ENCODE measurements around the gene SLC48A1. TPM values are rescaled to one million over a fixed set of nuclear protein-coding genes. Genes with fewer than 3 reads are reported as not detected.

SLC48A1 gene
- total RNA-seq, 3 donors from 2014 or later (not counting 1 experiment from before 2014, with no cell fraction given) = 2.0 to 4.4 (median 3.4) TPM

GRCh38 chr12:47801170-47801903 is 28.3 kb downstream of the SLC48A1 start:
- Histone ChIP-seq H3K9me3 (ENCODE audit: control insufficient read depth, insufficient read depth, low read length) (no peaks in the 10 kb centered on the region), H3K27ac (ENCODE audit: low read length) (no peak overlapping the region), H3K4me3 (ENCODE audit: low read length) (no peak overlapping the region), H3K36me3 (ENCODE audit: control insufficient read depth, insufficient read depth, low read length) (peaks cover 32% of the 10 kb centered on the region), H3K4me1 (ENCODE audit: control insufficient read depth, insufficient read depth, low read length) (peaks cover 81% of the 10 kb centered on the region), H3K27me3 (ENCODE audit: control insufficient read depth, insufficient read depth, low read length) (no peaks in the 10 kb centered on the region)
- intact Hi-C loops (cut with micrococcal nuclease) = no loop called here
- H3K4me1 Mint-ChIP-seq = peaks cover 66 to 78% of the 10 kb centered on the region in 2 donors
- peak in 2 of 3 donors; percentile 46 to 59 for ATAC-seq
- H3K27me3 Mint-ChIP-seq (ENCODE audit: low read depth in 2 of 2) = no peaks in the 10 kb centered on the region
- no peak for TF ChIP-seq CTCF (IDR thresholded peaks at IDR 0.05)
- peak overlapping the region; percentile 72 for H3K4me3 Mint-ChIP-seq
- no peaks in the 10 kb centered on the region for H3K36me3 Mint-ChIP-seq
- 46% methylated on average over 7 of the region's 7 CpGs for WGBS (ENCODE audit: insufficient coverage)
- DNase-seq = peak in 1 of 2 donors; percentile 17
- H3K9me3 Mint-ChIP-seq = no peaks in the 10 kb centered on the region
- peak overlapping the region; percentile 91 to 92 for H3K27ac Mint-ChIP-seq

- H3K27me3 ChIP-seq (ENCODE audit: control insufficient read depth, insufficient read depth, low read length) = no peaks in the 10 kb centered on the region
- Mint-ChIP-seq H3K4me3 (peak overlapping the region; percentile 72), H3K27me3 (ENCODE audit: low read depth in 2 of 2) (no peaks in the 10 kb centered on the region), H3K27ac (peak overlapping the region; percentile 91 to 92), H3K36me3 (no peaks in the 10 kb centered on the region), H3K4me1 (peaks cover 66 to 82% of the 10 kb centered on the region in 2 donors), H3K9me3 (no peaks in the 10 kb centered on the region)
- 62% methylated on average over 8 of the region's 9 CpGs for WGBS (ENCODE audit: insufficient coverage)
- TF ChIP-seq CTCF (IDR thresholded peaks at IDR 0.05) = no peak
- H3K9me3 ChIP-seq (ENCODE audit: control insufficient read depth, insufficient read depth, low read length) = no peaks in the 10 kb centered on the region
- H3K36me3 ChIP-seq (ENCODE audit: control insufficient read depth, insufficient read depth, low read length) = peaks cover 28% of the 10 kb centered on the region
- ATAC-seq (no peak), DNase-seq (no peak)
- intact Hi-C loops (cut with micrococcal nuclease) = no loop called here
- H3K4me3 ChIP-seq (ENCODE audit: low read length) = no peak overlapping the region
- peaks cover 87% of the 10 kb centered on the region for H3K4me1 ChIP-seq (ENCODE audit: control insufficient read depth, insufficient read depth, low read length)
- no peak overlapping the region for H3K27ac ChIP-seq (ENCODE audit: low read length)
Measured at GRCh38 chr12:47801904-47802246, 28.8 kb downstream of the SLC48A1 start.

- Histone ChIP-seq H3K36me3 (ENCODE audit: control insufficient read depth, insufficient read depth, low read length) (peaks cover 24% of the 10 kb centered on the region), H3K4me3 (ENCODE audit: low read length) (no peak overlapping the region), H3K4me1 (ENCODE audit: control insufficient read depth, insufficient read depth, low read length) (peaks cover 91% of the 10 kb centered on the region), H3K27me3 (ENCODE audit: control insufficient read depth, insufficient read depth, low read length) (no peaks in the 10 kb centered on the region), H3K27ac (ENCODE audit: low read length) (no peak overlapping the region), H3K9me3 (ENCODE audit: control insufficient read depth, insufficient read depth, low read length) (no peaks in the 10 kb centered on the region)
- Mint-ChIP-seq H3K9me3 (no peaks in the 10 kb centered on the region), H3K36me3 (no peaks in the 10 kb centered on the region), H3K4me1 (peaks cover 71 to 87% of the 10 kb centered on the region in 2 donors), H3K4me3 (peak overlapping the region; percentile 72), H3K27ac (peak overlapping the region; percentile 91 to 92), H3K27me3 (ENCODE audit: low read depth in 2 of 2) (no peaks in the 10 kb centered on the region)
- 30% methylated on average over 5 of the region's 5 CpGs for WGBS (ENCODE audit: insufficient coverage)
- peak; percentile 24 for TF ChIP-seq CTCF (IDR thresholded peaks at IDR 0.05)
- intact Hi-C loops (cut with micrococcal nuclease) = no loop called here
- ATAC-seq (peak in 2 of 3 donors; percentile 22 to 42), DNase-seq (peak in 1 of 2 donors; percentile 51)
Measured at GRCh38 chr12:47802312-47802711, 29.3 kb downstream of the SLC48A1 start.
